ENCODE results near the gene ZSWIM1. TPM values are rescaled to one million over a fixed set of nuclear protein-coding genes. Genes with fewer than 3 reads are reported as not detected.

The ZSWIM1 gene
- total and polyA plus RNA-seq, 2 of the 8 experiments (the other 6 are each of a cell fraction or from before 2014, with no cell fraction given), result 14.1 to 15.6 TPM

DNA sequence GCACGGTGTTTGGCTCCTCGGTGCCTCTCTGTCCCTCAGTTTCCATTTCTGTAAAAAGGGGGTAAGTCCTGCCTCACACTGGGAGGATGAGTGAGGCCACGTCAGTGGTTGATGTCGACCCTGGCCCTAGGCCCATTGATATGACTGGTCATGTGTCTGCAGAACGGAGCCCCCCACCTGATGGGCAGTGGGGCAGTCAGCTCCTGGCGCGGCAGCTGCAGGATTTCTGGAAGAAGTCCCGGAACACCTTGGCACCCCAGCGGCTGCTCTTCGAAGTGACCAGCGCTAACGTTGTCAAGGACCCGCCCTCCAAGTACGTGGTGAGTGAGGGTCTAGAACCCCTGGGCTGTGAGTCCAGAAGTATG is 46.2 kb upstream of the ZSWIM1 start:
- Histone ChIP-seq H4K5ac (ENCODE audit: insufficient read length, low read depth, low read length) (no peak overlapping the region), H2AK5ac (ENCODE audit: low read depth, low read length) (no peak overlapping the region), H4K91ac (replicated peaks; ENCODE audit: insufficient read length, low read length) (no peak overlapping the region), H3K27ac (ENCODE audit: low read depth, low read length) (no peak overlapping the region), H2BK120ac (replicated peaks; ENCODE audit: low read depth, low read length) (no peak overlapping the region), H3K56ac (replicated peaks; ENCODE audit: insufficient read length, low read depth, low read length) (no peak overlapping the region), H3K4me3 (ENCODE audit: extremely low read depth in 1 of 4, insufficient read depth in 2 of 4, low read depth in 3 of 4, low read length in 4 of 4) (peak overlapping the region; percentile 61 to 77 (median 74); a peak in 7 of 8 replicates), H3K36me3 (ENCODE audit: control insufficient read depth in 2 of 4, insufficient read depth in 4 of 4, low read length in 3 of 4) (peaks cover 0 to 5% (median 0%) of the 10 kb centered on the region in 4 experiments; a peak in 1 of 8 replicates), H3K9ac (replicated peaks in 1 of 4; ENCODE audit: extremely low read depth in 1 of 4, low read depth in 3 of 4, low read length in 3 of 4) (no peak overlapping the region), H4K20me1 (replicated peaks in 1 of 2; ENCODE audit: control insufficient read depth in 1 of 2, insufficient read depth in 2 of 2, low read length in 2 of 2) (peaks cover 0 to 4% of the 10 kb centered on the region in 2 experiments), H2BK20ac (ENCODE audit: low read length) (no peak overlapping the region), H2AFZ (ENCODE audit: low read length) (no peak overlapping the region), H3K14ac (ENCODE audit: insufficient read length) (no peak overlapping the region), H2BK12ac (ENCODE audit: low read depth, low read length) (no peak overlapping the region), H3K4me1 (replicated peaks in 1 of 4; ENCODE audit: control insufficient read depth in 3 of 4, insufficient read depth in 4 of 4, low read length in 3 of 4) (peaks cover 0 to 17% (median 8%) of the 10 kb centered on the region in 4 experiments; a peak in 6 of 7 replicates), H4K8ac (ENCODE audit: extremely low read depth, insufficient read depth, low read length) (no peak overlapping the region), H3K23me2 (ENCODE audit: low read depth, low read length) (peaks cover 8% of the 10 kb centered on the region; the same call in 1 of the 2 replicates), H3K4me2 (ENCODE audit: insufficient read depth in 1 of 2, low read depth in 2 of 2, low read length in 2 of 2) (peak overlapping the region; percentile 87 to 88), H3K9me3 (ENCODE audit: insufficient read depth in 2 of 2, low read depth in 1 of 2, low read length in 1 of 2) (no peaks in the 10 kb centered on the region), H3K18ac (ENCODE audit: extremely low read depth, low read length) (no peak overlapping the region), H3K27me3 (replicated peaks in 1 of 4; ENCODE audit: control insufficient read depth in 3 of 4, extremely low read depth in 1 of 4, insufficient read depth in 3 of 4, low read length in 3 of 4) (no peaks in the 10 kb centered on the region), H2BK5ac (ENCODE audit: low read depth, low read length) (no peak overlapping the region), H2BK15ac (ENCODE audit: low read length) (no peak overlapping the region), H3K79me1 (ENCODE audit: low read depth, low read length) (peaks cover 9% of the 10 kb centered on the region), H3K4ac (replicated peaks; ENCODE audit: insufficient read length, low read depth, low read length) (no peak overlapping the region), H3K23ac (ENCODE audit: insufficient read length) (no peak overlapping the region), H3K79me2 (ENCODE audit: control insufficient read depth in 1 of 2, insufficient read depth in 2 of 2, low read length in 2 of 2) (peaks cover 0 to 11% of the 10 kb centered on the region in 2 experiments; a peak in 1 of 4 replicates)
- FAIRE-seq (no peak), DNase-seq (ENCODE audit: low read depth in 1 of 2, low spot score in 2 of 2) (no peak)
- no peak for TF ChIP-seq SAP30 (IDR thresholded peaks at IDR 0.05; ENCODE audit: insufficient read depth, insufficient replicate concordance, low read length)
- no peak for TF ChIP-seq SP2 (IDR thresholded peaks at IDR 0.05; ENCODE audit: low read length)
- TF ChIP-seq RXRA (IDR thresholded peaks at IDR 0.05; ENCODE audit: insufficient read depth, low read depth, low read length), result no peak
- TF ChIP-seq TAF1 (IDR thresholded peaks at IDR 0.05; ENCODE audit: low read depth, low read length), result no peak
- TF ChIP-seq HDAC6 (IDR thresholded peaks at IDR 0.05; ENCODE audit: low read depth, low read length), result no peak
- no peak for TF ChIP-seq KDM5A (IDR thresholded peaks at IDR 0.05; ENCODE audit: low read length)
- TF ChIP-seq BCL11A (IDR thresholded peaks at IDR 0.05; ENCODE audit: low read depth in 2 of 2, low read length in 2 of 2), result no peak
- TF ChIP-seq, protein P1, sequence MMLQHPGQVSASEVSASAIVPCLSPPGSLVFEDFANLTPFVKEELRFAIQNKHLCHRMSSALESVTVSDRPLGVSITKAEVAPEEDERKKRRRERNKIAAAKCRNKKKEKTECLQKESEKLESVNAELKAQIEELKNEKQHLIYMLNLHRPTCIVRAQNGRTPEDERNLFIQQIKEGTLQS (IDR thresholded peaks at IDR 0.05; ENCODE audit: insufficient read depth, low read depth, low read length), result no peak
- TF ChIP-seq TEAD4 (IDR thresholded peaks at IDR 0.05; ENCODE audit: low read depth, low read length), result no peak
- no peak for TF ChIP-seq JUND (IDR thresholded peaks at IDR 0.05; ENCODE audit: low read length)
- TF ChIP-seq CEBPB (IDR thresholded peaks at IDR 0.05; ENCODE audit: low read depth, low read length), result no peak
- POLR2A ChIA-PET (ENCODE audit: partially characterized antibody), result interaction anchor here (0.6 to 13.8 kb wide), 11 partner anchors 9 to 135 kb away, joined by 3 to 178 read pairs (median 22); partner anchors contain the start of genes ACOT8, PCIF1, UBE2C and ZSWIM3
- CTCF ChIA-PET (ENCODE audit: partially characterized antibody), result interaction anchor here (0.6 to 1.6 kb wide), 6 partner anchors 11 to 1451 kb away, joined by 3 to 5 read pairs (median 3); no protein-coding TSS in a partner anchor
- WGBS, 2 experiments (ENCODE audit: extremely low coverage in 1 of 2, insufficient coverage in 1 of 2, insufficient read length in 1 of 2, insufficient replicate concordance in 2 of 2, low coverage in 1 of 2, low lambda C conversion rate in 2 of 2, missing lambda C conversion rate in 1 of 2), result 86% methylated on average over 14 of the region's 14 CpGs; no CpG with 5 or more reads in 1 of the 2 experiments

Data from H1 (cell line).